ENCODE measurements around the gene NTHL1. TPM values are rescaled to one million over a fixed set of nuclear protein-coding genes. Genes with fewer than 3 reads are reported as not detected.

Gene NTHL1
- total RNA-seq, 1 donor from 2014 or later, result 50.7 TPM

DNA sequence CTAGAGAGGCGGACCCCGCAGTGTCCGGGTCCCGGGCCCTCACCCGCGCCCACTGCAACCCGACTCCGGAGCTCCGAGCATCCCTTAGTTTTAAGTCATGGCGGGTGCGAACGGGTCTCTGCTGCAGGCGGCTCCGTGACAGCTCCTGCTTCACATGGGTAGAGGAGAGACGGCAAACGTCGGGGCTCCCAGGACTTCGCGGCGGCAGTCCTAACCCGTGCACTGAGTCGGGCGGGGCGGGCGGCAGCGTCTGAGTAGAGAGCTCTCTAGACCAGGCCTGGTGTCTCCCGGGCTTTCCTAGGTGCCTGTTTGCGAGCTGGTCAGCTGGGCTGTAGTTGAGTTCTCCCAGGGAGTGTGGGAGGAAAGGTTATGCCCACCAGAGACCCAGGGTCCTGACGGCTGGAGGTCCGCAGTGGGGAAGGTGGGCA, 496 bp upstream of the NTHL1 start:
- Mint-ChIP-seq H3K9me3 (no peaks in the 10 kb centered on the region), H3K27me3 (ENCODE audit: low read depth) (no peaks in the 10 kb centered on the region), H3K27ac (ENCODE audit: unreplicated experiment) (no peak overlapping the region), H3K4me1 (peaks cover 18% of the 10 kb centered on the region), H3K36me3 (ENCODE audit: low read depth) (peaks cover 3% of the 10 kb centered on the region), H3K4me3 (peak overlapping the region; percentile 94)
- DNase-seq (ENCODE audit: low read depth, low spot score), result no peak
- TF ChIP-seq, protein P1, sequence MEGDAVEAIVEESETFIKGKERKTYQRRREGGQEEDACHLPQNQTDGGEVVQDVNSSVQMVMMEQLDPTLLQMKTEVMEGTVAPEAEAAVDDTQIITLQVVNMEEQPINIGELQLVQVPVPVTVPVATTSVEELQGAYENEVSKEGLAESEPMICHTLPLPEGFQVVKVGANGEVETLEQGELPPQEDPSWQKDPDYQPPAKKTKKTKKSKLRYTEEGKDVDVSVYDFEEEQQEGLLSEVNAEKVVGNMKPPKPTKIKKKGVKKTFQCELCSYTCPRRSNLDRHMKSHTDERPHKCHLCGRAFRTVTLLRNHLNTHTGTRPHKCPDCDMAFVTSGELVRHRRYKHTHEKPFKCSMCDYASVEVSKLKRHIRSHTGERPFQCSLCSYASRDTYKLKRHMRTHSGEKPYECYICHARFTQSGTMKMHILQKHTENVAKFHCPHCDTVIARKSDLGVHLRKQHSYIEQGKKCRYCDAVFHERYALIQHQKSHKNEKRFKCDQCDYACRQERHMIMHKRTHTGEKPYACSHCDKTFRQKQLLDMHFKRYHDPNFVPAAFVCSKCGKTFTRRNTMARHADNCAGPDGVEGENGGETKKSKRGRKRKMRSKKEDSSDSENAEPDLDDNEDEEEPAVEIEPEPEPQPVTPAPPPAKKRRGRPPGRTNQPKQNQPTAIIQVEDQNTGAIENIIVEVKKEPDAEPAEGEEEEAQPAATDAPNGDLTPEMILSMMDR (conservative IDR thresholded peaks at IDR 0.05), result no peak

GRCh38 chr16:2046893-2047329, 723 bp downstream of the NTHL1 start:
- DNase-seq (ENCODE audit: low read depth, low spot score), result no peak
- Mint-ChIP-seq H3K27ac (ENCODE audit: unreplicated experiment) (no peak overlapping the region), H3K4me1 (peaks cover 18% of the 10 kb centered on the region), H3K9me3 (no peaks in the 10 kb centered on the region), H3K27me3 (ENCODE audit: low read depth) (no peaks in the 10 kb centered on the region), H3K4me3 (peak overlapping the region; percentile 93), H3K36me3 (ENCODE audit: low read depth) (peaks cover 3% of the 10 kb centered on the region)
- TF ChIP-seq, protein P1 (conservative IDR thresholded peaks at IDR 0.05), result no peak

DNA sequence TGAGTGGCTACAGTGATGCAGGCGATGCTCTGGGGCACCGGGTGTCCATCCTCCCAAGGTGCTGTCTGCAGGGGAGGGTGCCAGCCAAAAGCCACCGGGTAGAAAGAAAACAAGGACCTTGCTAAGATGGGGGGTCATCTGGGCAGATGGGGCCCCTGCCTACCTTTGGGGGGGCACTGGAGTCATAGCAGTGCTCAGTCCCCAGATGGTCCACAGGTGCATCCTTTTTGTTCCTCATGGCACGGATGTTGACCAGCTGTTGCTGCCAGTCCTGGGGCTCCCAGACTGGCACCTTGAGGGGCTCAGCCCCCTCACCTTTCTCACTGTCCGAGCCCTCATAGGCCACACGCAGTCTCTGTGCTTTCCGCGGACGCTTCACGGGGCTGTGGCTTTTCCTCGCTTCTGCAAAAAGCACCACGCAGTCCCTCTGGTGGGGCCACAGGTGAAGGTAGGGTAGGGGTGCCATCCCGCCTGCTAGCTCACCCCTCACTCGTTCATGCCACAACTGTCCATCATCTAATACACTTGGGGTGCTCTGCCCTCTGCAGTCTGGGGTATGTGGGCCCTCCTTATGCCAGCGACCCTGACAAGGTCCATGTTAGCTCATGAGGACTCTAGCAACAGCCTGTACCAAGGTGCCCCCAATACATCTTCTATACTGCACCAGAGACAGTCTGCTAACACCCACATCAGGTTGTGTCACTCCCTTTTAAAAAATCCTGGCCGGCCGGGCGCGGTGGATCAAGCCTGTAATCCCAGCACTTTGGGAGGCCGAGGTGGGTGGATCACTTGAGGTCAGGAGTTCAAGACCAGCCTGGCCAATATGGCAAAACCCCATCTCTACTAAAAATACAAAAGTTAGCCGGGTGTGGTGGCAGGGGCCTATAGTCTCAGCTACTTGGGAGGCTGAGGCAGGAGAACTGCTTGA, 1.4 kb downstream of the NTHL1 start:
- TF ChIP-seq, protein P1 (conservative IDR thresholded peaks at IDR 0.05), result no peak
- peaks cover 18% of the 10 kb centered on the region for H3K4me1 Mint-ChIP-seq
- peak overlapping the region; percentile 93 for H3K4me3 Mint-ChIP-seq
- H3K36me3 Mint-ChIP-seq (ENCODE audit: low read depth), result peaks cover under 1% of the 10 kb centered on the region
- no peaks in the 10 kb centered on the region for H3K27me3 Mint-ChIP-seq (ENCODE audit: low read depth)
- H3K27ac Mint-ChIP-seq (ENCODE audit: unreplicated experiment), result no peak overlapping the region
- DNase-seq (ENCODE audit: low read depth, low spot score), result no peak
- H3K9me3 Mint-ChIP-seq, result no peaks in the 10 kb centered on the region

DNA sequence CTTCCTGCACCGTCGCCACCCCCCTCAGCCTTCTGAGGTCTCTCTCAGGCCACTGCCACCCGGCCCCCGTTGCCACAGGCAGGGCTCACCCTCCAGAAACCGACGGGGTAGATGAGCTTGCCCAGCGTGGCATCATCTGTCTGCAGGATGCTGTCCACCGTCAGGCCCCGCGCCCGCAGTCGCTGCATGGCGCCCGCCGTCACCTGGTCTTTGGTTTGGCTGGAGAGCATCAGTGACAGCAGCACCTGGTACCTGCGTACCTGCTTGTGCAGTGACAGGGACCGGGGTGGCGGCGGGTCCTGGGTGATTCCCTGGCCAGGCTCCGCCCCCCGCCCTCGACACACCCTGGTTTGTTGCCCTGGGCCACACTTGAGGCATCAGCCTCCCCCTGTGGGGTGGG, 3.1 kb downstream of the NTHL1 start:
- H3K36me3 Mint-ChIP-seq (ENCODE audit: low read depth), result no peaks in the 10 kb centered on the region
- TF ChIP-seq, protein P1 (conservative IDR thresholded peaks at IDR 0.05), result no peak
- H3K27ac Mint-ChIP-seq (ENCODE audit: unreplicated experiment), result no peak overlapping the region
- H3K27me3 Mint-ChIP-seq (ENCODE audit: low read depth), result no peaks in the 10 kb centered on the region
- peaks cover 20% of the 10 kb centered on the region for H3K4me1 Mint-ChIP-seq
- no peaks in the 10 kb centered on the region for H3K9me3 Mint-ChIP-seq
- H3K4me3 Mint-ChIP-seq, result no peak overlapping the region
- no peak for DNase-seq (ENCODE audit: low read depth, low spot score)

- peaks cover 21% of the 10 kb centered on the region for H3K4me1 Mint-ChIP-seq
- H3K27ac Mint-ChIP-seq (ENCODE audit: unreplicated experiment), result no peak overlapping the region
- no peaks in the 10 kb centered on the region for H3K36me3 Mint-ChIP-seq (ENCODE audit: low read depth)
- H3K9me3 Mint-ChIP-seq, result no peaks in the 10 kb centered on the region
- no peaks in the 10 kb centered on the region for H3K27me3 Mint-ChIP-seq (ENCODE audit: low read depth)
- DNase-seq (ENCODE audit: low read depth, low spot score), result no peak
- TF ChIP-seq, protein P1 (conservative IDR thresholded peaks at IDR 0.05), result no peak
- H3K4me3 Mint-ChIP-seq, result no peak overlapping the region
Measured at GRCh38 chr16:2043667-2044451, 3.8 kb downstream of the NTHL1 start.

All from neural crest cell (in vitro differentiated cells).